UCSD-AML1 (cell line): ENCODE results near the gene HGFAC.

ENCODE experiments used
- DNase-seq: peaks from one replicate; lab custom pipeline; 2025; ENCODE audit not compliant: unreplicated experiment; lab: John Stamatoyannopoulos, UW

The HGFAC gene

GRCh38 chr4:3460926-3461325 lies 19.2 kb downstream of the HGFAC start:
- no peak for DNase-seq

- DNase-seq: no peak
These were observed 19.9 kb downstream of the HGFAC start for GRCh38 chr4:3461515-3462291.

GRCh38 chr4:3462321-3462789 lies 20.6 kb downstream of the HGFAC start:
- no peak for DNase-seq

- DNase-seq: no peak
These were observed 21.1 kb downstream of the HGFAC start, which contains the start of gene DOK7 for GRCh38 chr4:3462790-3463415. Gene DOK7 (plus strand): TSS chr4:3463306. CDS start chr4:3463376, 70 bp downstream.

GRCh38 chr4:3463556-3464348 lies 22.0 kb downstream of the HGFAC start:
- no peak for DNase-seq

- no peak for DNase-seq
These were observed 22.7 kb downstream of the HGFAC start for GRCh38 chr4:3464349-3464905.

GRCh38 chr4:3464911-3465697 lies 23.3 kb downstream of the HGFAC start:
- no peak for DNase-seq

GRCh38 chr4:3465698-3466671 lies 24.2 kb downstream of the HGFAC start:
- DNase-seq: no peak

- DNase-seq: no peak
These were observed 25.2 kb downstream of the HGFAC start for GRCh38 chr4:3466691-3467600.

GRCh38 chr4:3467601-3468031 lies 25.8 kb downstream of the HGFAC start:
- DNase-seq: no peak

- no peak for DNase-seq
These were observed 26.4 kb downstream of the HGFAC start for GRCh38 chr4:3468154-3468553.

GRCh38 chr4:3468804-3469203 lies 27.0 kb downstream of the HGFAC start:
- no peak for DNase-seq

GRCh38 chr4:3469386-3470243 lies 27.8 kb downstream of the HGFAC start:
- DNase-seq: no peak

- DNase-seq: no peak
These were observed 28.7 kb downstream of the HGFAC start for GRCh38 chr4:3470244-3471097.

GRCh38 chr4:3471098-3471760 lies 29.5 kb downstream of the HGFAC start:
- no peak for DNase-seq

- no peak for DNase-seq
These were observed 30.1 kb downstream of the HGFAC start for GRCh38 chr4:3471886-3472285.
